A172 (cell line): ENCODE results near the gene NAGLU. TPM values are rescaled to one million over a fixed set of nuclear protein-coding genes. Genes with fewer than 3 reads are reported as not detected.

Experiments
- total RNA-seq: library from RNA; depleted of rRNA; stranded (reverse); fragments of >200 nt; shearing (Covaris generic); gene quantifications from 2 replicates; pipeline ENCODE4 v1.2.3, GENCODE V29; 2014; rRNA removed

NAGLU gene
- total RNA-seq, 1 experiment from 2014 or later, result 80.1 TPM

Other genes starting within 250 kb of the NAGLU start
- 5.0 and 5.5 TPM in 2 replicates for gene STAT5A, start 247.7 kb upstream of the NAGLU start, total RNA-seq
- gene STAT3, start 147.8 kb upstream of the NAGLU start, total RNA-seq, result 78.5 and 92.9 TPM in 2 replicates
- 569 and 659 TPM in 2 replicates for gene CAVIN1, start 113.0 kb upstream of the NAGLU start, total RNA-seq
- gene ATP6V0A1, start 77.4 kb upstream of the NAGLU start, total RNA-seq, result 23.4 and 24.1 TPM in 2 replicates
- gene HSD17B1, start 16.7 kb downstream of the NAGLU start, total RNA-seq, result 1.3 and 1.6 TPM in 2 replicates
- gene COASY, start 25.9 kb downstream of the NAGLU start, total RNA-seq, result 53.9 and 63.6 TPM in 2 replicates
- 47.1 and 52.9 TPM in 2 replicates for gene MLX, start 30.9 kb downstream of the NAGLU start, total RNA-seq
- gene PSMC3IP, start 41.5 kb downstream of the NAGLU start, total RNA-seq, result 21.4 and 29.9 TPM in 2 replicates
- 62.3 and 63.0 TPM in 2 replicates for gene RETREG3, start 73.1 kb downstream of the NAGLU start, total RNA-seq
- gene TUBG1, start 73.4 kb downstream of the NAGLU start, total RNA-seq, result 157 and 159 TPM in 2 replicates
- gene TUBG2, start 123.0 kb downstream of the NAGLU start, total RNA-seq, result 21.8 and 34.1 TPM in 2 replicates
- gene PLEKHH3, start 140.8 kb downstream of the NAGLU start, total RNA-seq, result 32.8 and 37.0 TPM in 2 replicates
- 2.7 and 3.6 TPM in 2 replicates for gene CCR10, start 145.6 kb downstream of the NAGLU start, total RNA-seq
- 19.2 and 20.8 TPM in 2 replicates for gene CNTNAP1, start 146.3 kb downstream of the NAGLU start, total RNA-seq
- 7.2 and 10.3 TPM in 2 replicates for gene EZH1, start 208.8 kb downstream of the NAGLU start, total RNA-seq
- not detected in 2 replicates for gene RAMP2, start 225.0 kb downstream of the NAGLU start, total RNA-seq
- 174 and 181 TPM in 2 replicates for gene VPS25, start 237.2 kb downstream of the NAGLU start, total RNA-seq
- 0.34 and 0.50 TPM in 2 replicates for gene WNK4, start 244.4 kb downstream of the NAGLU start, total RNA-seq